RWPE1 (cell line): Measurements from ENCODE around the gene SYNPO.
A peak's percentile ranks its signal among the peaks of the same experiment; 100 is the strongest.

Source experiments
- CTCF ChIA-PET: fragments of 350-600 bp; sonication (Branson Sonifier 250); formaldehyde crosslinking; extraction: SDS; loops from one replicate; lab custom pipeline; 2021; lab: Yijun Ruan, JAX
- POLR2A ChIA-PET: fragments of 400-600 bp; formaldehyde crosslinking; extraction: SDS; loops from one replicate; lab custom pipeline; 2020; ENCODE audit warnings: antibody characterized with exemption; ENCODE audit not compliant: low non-redundant PET; lab: Yijun Ruan, JAX
- DNase-seq: peaks from one replicate; pipeline ENCODE4 v3.0.0; 2012; ENCODE audit warnings: low spot score
- H3K27ac ChIP-seq: fragments of 450-650 bp; 2 replicates; pipeline ENCODE4 v1.5.1; 2017
- TF ChIP-seq, protein P1 (sequence below): fragments of 450-650 bp; conservative IDR thresholded peaks from 2 replicates; pipeline ENCODE4 v1.5.1; 2017; ENCODE audit warnings: low read depth, mild to moderate bottlenecking

The SYNPO gene

DNA sequence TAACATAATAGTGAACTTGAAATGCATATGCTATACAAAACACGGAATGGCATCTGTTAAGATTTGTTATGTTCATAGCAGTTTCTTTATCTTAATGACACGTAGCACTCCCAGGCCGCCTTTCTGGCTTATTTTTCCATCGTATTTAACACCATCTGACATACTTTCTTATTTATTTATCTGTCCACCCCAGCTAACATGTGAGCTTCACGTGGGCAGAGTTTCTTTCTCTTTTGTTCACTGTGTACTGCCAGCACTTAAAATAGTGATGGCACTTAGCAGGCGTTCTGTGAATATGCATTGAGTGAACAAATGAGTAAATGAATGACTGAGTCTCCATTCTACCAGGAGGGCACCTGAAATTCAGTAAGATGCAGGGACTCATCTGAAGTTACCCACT lies 29.4 kb upstream of the SYNPO start:
- POLR2A ChIA-PET = no interaction called here
- CTCF ChIA-PET = interaction anchor here (0.6 kb wide), 1 partner anchor 41 kb away, joined by 3 read pairs; no protein-coding TSS in a partner anchor
- no peak for DNase-seq
- no peak overlapping the region for H3K27ac ChIP-seq
- TF ChIP-seq, protein P1, sequence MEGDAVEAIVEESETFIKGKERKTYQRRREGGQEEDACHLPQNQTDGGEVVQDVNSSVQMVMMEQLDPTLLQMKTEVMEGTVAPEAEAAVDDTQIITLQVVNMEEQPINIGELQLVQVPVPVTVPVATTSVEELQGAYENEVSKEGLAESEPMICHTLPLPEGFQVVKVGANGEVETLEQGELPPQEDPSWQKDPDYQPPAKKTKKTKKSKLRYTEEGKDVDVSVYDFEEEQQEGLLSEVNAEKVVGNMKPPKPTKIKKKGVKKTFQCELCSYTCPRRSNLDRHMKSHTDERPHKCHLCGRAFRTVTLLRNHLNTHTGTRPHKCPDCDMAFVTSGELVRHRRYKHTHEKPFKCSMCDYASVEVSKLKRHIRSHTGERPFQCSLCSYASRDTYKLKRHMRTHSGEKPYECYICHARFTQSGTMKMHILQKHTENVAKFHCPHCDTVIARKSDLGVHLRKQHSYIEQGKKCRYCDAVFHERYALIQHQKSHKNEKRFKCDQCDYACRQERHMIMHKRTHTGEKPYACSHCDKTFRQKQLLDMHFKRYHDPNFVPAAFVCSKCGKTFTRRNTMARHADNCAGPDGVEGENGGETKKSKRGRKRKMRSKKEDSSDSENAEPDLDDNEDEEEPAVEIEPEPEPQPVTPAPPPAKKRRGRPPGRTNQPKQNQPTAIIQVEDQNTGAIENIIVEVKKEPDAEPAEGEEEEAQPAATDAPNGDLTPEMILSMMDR = no peak

DNA sequence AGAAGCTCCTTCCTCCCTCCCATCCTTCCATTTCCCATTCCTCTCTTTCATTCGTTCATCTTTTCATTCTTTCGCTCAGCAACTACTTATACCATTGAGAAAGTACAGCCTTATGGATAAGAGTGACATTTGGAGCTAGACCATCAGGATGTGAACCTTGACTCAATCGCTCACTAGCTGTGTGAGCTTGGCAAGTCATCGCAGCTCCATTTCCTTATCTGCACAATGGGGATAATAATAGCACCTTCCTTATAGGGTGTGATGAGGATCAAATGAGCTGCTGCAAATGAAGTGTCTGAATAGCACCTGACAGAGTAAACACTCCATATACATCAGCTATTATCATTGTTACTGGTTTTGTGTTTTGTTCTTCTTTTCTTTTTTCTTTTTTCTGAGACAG lies 28.1 kb upstream of the SYNPO start:
- DNase-seq = no peak
- TF ChIP-seq, protein P1 = no peak
- H3K27ac ChIP-seq = no peak overlapping the region
- ChIA-PET CTCF (interaction anchor here (0.7 to 0.9 kb wide), 4 partner anchors 32 to 293 kb away, joined by 3 read pairs; no protein-coding TSS in a partner anchor), POLR2A (no interaction called here)

DNA sequence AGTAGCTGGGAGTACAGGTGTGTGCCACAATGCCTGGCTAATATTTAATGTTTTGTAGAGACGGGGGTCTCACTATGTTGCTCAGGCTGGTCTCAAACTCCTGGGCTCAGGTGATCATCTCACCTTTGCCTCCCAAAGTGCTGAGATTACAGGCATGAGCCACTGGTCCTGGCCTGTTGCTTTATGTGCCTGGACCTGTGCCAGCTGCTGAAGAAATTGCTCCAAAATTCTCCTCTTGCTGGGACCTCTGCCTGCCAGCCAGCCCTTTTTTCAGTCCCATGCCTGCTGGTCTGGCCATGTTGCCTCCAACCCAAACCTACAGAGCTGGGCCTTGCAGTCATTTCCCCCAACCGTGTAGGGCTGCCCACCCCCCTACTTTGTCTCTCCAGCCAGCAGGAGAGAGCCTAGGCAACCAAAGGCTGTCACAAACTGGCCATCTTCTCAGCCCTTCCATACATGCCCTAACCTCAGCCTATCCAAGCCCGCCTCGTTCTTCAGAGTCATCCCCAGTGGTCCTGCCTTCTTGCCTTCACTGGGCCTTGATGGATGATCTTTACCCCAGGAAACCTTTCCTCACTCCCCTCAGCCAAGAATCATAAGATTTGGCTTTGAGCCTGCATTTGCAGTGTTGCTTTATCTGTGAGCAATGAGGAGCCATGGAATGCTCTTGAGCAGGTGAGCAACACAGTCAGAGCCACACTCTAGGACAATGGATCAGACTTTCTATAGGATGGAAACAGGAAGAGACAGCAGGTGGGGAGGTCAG lies 27.4 kb upstream of the SYNPO start:
- DNase-seq = no peak
- CTCF ChIA-PET = interaction anchor here (0.7 to 0.9 kb wide), 3 partner anchors 32 to 209 kb away, joined by 3 read pairs; no protein-coding TSS in a partner anchor
- TF ChIP-seq, protein P1 = no peak
- H3K27ac ChIP-seq = no peak overlapping the region
- POLR2A ChIA-PET = no interaction called here

DNA sequence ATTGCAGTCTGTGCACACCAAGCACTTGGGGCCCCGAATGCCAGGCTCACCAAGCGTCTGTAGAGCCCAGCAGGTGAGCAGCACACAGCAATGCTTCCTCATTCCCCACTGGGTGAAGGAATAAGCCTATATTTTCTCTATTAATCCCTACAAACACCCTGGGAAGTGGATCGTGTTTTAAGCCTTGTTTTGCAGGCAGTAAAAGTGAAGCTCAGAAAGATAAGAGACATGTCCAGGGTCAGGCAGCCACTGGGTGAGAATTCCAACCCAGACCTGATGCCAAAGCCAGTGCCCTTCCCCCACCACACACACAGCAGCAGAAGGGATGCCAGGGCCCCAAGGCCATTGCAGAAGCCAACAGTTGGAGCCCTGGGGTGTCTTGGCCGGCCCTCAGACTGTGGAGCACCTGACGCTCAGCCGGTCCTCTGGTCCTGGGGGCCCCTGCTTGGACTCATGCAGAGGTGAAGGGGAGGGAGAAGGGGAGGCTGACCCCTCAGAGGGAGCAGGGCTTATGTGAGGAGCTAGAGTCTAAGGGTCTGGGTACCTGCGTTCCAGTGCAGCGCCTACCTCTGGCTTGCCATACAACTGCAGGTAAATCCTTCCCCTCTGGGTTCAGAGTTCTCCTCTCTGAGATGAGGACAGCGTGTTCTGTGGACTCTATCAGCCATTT lies 26.3 kb upstream of the SYNPO start:
- TF ChIP-seq, protein P1 = no peak
- ChIA-PET CTCF (interaction anchor here (0.5 to 1.1 kb wide), 2 partner anchors 154 to 160 kb away, joined by 3 read pairs; no protein-coding TSS in a partner anchor), POLR2A (no interaction called here)
- no peak overlapping the region for H3K27ac ChIP-seq
- no peak for DNase-seq

DNA sequence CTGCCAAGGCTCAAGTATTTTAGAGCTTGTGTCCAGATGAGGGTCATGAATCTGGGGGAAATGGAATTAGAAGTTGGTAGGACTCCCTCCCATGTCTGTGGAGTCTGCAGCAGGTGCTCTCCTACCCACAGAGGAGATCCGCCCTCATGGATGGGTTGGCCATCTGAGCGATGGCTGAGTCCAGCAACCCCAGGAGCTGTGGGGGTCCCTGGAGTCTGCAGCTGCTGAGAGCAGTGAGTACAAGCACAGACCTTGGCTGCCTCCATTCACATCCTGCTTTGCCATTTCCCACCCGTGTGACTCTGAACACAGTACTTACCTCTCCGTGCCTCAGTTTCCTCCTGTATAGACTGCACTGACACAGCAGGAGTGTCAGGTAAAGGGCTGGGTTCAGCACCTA lies 25.8 kb upstream of the SYNPO start:
- POLR2A ChIA-PET = no interaction called here

More for the DNA sequence above, 25.8 kb upstream of the SYNPO start:
- CTCF ChIA-PET = interaction anchor here (0.5 to 1.1 kb wide), 3 partner anchors 49 to 161 kb away, joined by 3 to 4 read pairs (median 3); no protein-coding TSS in a partner anchor
- peak overlapping the region; percentile 46; the same call in 1 of the 2 replicates for H3K27ac ChIP-seq
- TF ChIP-seq, protein P1 = no peak
- DNase-seq = no peak
